Body of pancreas (tissue), 4 donors: ENCODE data around the gene DUS1L.

Experiments used
- CTCF ChIP-seq, 7 experiments: fragments of 450-650 bp in 4 of 7; fragments of 200-600 bp in 3 of 7; sonication (generic) in 3 of 7; IDR thresholded peaks; one replicate each; pipeline ENCODE4 v1.5.1; 2016 to 2019; ENCODE audit warnings: antibody characterized with exemption in 7 of 7
- POLR2A ChIP-seq, 3 donors: fragments of 450-650 bp; IDR thresholded peaks; one replicate each; pipeline ENCODE4 v1.6.1; 2016; ENCODE audit warnings: antibody characterized with exemption in 3 of 3, mild to moderate bottlenecking in 2 of 3

DNA sequence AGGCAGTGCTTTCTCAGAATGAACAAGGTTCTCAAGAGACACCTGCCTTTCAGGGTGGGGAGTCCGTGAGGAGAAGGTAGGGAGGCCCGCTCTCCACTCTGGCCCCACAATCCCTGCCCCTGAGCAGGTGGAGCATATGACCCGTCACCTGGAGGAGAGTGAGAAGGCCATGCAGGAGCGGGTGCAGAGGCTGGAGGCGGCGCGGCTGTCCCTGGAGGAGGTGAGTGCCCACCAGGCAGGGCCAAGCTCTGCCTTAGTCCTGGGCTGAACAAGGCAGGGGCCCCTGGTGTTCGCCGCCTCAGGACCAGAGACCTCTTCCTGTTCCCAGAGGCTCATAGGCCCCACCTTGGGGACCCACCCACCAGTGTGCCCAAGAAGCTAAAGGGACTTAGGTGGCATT lies 36.6 kb downstream of the DUS1L start:
- no peak for TF ChIP-seq POLR2A (IDR thresholded peaks at IDR 0.05)
- no peak for TF ChIP-seq CTCF (IDR thresholded peaks at IDR 0.05)
